Germinal center (tissue), 1 donor: ENCODE data around the gene C1orf232.

Experiments
- DNase-seq: peaks from one replicate; pipeline ENCODE4 v3.0.0; 2012; ENCODE audit warnings: mixed read lengths, low spot score

C1orf232 gene

DNA sequence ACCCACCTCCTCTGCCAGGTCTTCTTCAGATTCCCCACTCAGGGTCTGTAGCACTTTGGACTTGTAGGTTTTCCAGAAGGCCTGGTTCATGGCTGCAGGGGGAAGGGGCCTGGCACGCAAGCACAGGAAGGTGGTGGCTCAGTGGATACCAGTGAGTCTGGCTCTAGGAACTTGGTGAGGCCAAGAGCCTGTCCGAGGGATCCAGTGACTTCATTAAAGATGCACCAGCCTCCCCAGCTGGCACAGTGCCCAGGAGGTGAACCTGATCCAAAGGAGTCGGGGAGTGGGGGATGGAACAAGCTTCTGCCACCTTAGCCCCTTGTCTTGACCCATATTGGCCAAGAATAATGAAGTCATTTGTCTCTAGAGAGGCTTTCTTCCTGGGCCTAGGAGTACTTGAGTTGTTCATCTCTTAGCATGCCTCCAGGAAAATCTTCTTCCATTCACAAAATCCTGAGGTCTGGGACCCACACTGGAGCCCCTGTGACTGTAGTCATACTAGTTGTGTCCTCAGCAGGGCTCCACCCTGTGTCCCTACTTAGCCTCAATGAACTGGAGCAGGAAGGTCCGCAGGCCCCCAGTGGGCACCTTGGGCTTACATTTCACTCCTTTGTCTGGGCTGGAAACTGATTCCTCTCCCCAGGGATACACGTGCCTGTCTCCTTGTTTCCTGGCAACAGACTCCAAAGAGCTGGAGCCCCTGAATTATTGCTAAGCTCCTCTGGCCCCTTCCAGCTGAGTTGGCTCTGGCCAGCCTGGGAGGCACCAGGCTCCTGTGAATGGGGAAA is at the start of gene C1orf232:
TSS of gene C1orf232 (minus strand) at position 554 of the 788 bp plus-strand sequence. CDS start at position 90, 464 bp downstream.
- no peak for DNase-seq

- no peak for DNase-seq
Observed at GRCh38 chr1:26215246-26215645, 46.5 kb upstream of the C1orf232 start.

DNA sequence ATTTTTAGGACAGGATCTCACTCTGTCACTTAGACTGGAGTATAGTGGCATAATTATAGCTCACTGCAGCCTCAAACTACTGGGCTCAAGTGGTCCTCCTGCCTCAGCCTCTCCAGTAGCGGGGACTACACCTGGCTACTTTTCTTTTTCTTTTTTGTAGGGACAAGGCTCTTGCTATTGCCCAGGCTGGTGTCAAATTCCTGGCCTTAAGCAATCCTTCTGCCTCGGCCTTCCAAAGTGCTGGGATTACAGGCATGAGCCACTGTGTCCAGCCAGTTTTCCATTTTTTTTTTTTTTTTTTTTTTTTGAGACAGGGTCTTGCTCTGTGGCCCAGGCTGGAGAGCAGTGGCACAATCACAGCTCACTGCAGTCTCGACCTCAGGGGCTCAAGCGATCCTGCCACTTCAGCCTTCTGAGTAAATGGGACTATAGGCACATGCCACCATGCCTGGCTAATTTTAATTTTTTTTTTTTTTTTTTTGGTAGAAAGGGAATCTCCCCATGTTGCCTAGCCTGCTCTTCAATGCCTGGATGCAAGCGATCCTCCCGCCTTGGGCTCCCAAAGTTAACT is 44.7 kb upstream of the C1orf232 start:
- DNase-seq = no peak

GRCh38 chr1:26212726-26213125 is 44.0 kb upstream of the C1orf232 start:
- no peak for DNase-seq

DNA sequence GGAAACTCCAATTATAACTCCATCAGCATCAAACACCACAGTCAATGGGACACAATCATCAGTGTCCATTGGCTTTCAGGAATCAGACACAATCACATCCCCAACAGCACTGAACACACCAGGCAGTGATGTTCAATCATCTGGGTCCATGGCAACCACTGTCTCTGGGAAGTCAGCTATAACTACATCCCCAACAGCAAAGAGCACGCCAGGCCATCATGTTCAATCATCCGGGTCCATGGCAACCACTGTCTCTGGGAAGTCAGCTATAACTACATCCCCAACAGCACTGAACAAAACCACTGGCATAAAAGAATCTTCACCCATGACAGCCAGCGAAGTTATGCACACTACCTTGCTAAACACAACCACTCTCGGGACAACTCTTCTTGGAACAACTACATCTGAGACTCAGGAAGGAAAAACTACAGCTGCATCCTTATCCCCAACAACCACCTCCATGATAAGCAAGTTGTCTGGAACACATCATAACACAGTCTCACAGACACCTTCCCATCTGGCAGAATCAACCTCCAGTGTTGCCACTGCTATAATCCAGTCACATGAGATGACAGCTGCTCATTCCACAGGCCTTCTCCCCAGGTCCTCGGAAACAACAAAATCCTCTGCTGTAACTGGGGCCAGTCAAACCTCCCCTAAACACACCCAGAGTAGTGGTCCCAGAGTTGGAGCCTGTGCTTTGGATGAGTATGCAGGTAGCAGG is 41.5 kb upstream of the C1orf232 start:
- no peak for DNase-seq

GRCh38 chr1:26203642-26204318 is 35.0 kb upstream of the C1orf232 start:
- no peak for DNase-seq

DNA sequence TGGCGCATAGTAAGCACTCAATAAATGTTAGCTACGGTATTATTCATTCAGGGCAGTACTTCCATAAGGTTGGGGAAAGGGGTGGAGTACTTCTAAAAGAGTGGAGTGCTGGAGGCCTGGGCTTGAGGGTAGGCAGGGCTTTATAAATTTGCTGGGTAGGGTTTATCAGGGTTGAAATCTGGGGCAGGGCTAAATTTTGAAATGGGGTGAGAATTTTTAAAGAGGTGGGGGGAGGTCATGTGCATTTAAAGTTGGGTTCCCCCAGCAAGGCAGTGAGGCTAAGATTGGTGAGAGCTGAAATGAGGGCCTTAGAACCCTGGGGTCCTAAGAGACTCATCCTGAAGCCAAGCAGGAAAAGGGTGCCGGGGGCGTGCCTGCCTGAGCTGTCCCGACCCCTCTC is 31.6 kb upstream of the C1orf232 start:
- no peak for DNase-seq

DNA sequence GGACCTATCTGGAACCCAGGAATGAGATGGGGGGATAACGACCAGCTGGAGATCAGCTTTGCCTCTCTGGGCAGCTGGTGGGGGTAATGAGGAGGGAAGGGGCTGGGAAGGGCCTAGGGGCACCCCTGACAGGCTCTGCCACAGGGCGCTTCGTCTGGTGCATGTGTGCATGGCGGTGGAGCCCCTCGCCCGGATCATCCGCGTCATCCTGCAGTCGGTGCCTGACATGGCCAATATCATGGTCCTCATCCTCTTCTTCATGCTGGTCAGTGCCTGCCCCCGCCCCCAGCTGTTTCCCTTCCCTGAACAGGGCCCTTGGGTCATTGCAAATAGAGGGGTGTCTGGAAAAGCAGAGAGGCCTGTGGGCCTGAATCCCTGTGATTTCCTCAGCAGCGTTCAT is 29.1 kb upstream of the C1orf232 start:
- DNase-seq = no peak

GRCh38 chr1:26197301-26197700 is 28.5 kb upstream of the C1orf232 start:
- DNase-seq = no peak

DNA sequence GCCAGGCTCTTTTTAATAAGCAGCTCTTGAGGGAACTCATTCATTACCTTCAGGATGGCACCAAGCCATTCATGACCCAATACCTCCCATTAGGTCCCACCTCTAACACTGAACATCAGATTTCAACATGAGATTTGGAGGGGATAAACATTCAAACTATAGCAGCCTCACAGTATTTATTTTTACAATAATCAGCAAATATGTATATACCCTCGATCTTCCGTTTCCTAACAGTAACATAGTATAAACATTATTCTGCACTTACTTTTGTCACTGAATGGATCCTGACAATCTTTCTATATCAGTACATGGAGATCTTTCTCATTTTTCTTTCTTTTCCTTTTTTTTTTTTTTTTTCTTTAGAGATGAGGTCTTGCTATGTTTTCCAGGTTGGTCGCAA is 27.0 kb upstream of the C1orf232 start:
- DNase-seq = no peak

GRCh38 chr1:26191739-26192138 is 23.0 kb upstream of the C1orf232 start:
- DNase-seq = no peak

- DNase-seq = no peak
Observed at GRCh38 chr1:26190373-26190987, 21.7 kb upstream of the C1orf232 start, which contains the start of gene CATSPER4. TSS of gene CATSPER4 (plus strand) at chr1:26190602. CDS start at chr1:26190628, 26 bp downstream.

DNA sequence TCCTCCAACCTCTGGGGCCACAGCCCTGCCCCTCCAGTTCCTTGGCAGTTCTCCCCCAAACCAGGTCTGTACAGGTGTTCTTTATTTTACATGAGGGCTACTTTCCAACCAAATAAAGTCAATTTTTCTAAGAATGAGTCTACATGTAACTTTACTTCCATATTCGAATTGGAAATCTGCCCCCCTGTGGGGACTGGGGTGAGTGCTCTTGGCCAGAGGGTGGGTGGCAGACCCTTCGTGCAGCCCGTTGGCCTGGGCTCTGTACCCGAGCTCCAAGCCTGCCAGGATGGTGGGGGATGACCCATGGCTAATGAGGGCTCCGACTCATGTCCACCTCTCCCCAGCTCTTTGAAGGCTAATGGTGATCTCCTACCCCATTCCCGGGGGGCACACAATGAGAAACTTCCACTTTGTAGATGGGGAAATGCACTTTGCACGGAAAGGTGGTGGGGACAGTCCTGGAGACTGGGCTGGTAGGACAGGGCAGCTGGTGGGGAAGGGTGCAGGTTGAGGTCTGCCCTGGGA is 21.1 kb upstream of the C1orf232 start:
- no peak for DNase-seq

DNA sequence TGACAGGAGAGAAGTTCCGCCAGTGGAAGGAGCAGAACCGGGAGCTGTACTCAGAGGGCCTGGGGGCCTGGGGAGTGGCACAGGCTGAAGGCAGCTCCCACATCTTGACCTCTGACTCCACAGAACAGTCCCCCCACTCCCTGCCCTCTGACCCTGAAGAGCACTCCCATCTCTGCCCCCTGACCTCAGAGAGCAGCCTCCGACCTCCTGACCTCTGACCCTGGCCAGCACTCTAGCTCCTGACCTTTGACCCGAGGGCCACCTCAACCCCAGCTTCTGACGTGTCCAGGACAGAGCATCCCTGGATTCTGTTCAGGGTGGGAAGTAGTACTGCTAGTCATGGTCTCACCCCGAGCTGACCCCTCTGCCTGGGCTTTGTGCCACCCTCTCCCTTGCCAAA is 20.6 kb upstream of the C1orf232 start:
- no peak for DNase-seq

- no peak for DNase-seq
Observed at GRCh38 chr1:26188477-26188876, 19.7 kb upstream of the C1orf232 start.

DNA sequence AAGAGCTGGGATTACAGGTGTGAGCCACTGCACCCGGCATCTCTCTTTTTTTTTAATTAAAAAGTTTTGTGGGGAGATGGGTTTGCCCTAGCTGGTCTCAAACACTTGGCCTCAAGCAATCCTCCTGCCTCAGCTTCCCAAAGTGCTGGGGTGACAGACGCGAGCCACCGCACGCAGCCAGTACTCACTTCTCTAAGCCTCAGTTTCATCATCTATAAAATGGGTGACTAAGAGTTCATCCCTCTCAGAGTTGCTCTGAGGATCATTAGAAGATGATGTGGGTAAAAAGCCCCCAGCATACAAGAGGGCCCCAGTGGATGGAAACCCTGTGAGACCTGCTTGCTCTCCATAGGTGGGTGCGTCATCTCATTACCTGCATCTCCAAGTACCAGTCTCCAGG is 19.1 kb upstream of the C1orf232 start:
- no peak for DNase-seq

DNA sequence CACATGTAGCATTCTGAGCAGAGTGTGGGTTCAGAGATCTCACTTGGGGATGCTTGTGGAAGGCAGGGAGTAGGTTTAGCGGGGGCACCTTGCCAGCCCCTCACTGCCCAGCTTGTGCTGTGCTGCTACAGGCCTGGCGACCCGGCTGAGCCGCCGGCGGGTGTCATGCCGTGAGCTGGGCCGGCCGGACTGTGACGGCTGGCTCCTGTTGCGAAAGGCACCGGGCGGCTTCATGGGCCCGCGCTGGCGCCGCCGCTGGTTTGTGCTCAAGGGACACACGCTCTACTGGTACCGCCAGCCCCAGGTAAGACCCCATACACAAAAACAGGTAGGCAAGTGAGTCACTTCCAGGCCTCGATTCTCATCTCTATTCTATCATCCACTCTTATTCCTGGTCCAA is 16.1 kb upstream of the C1orf232 start:
- DNase-seq = no peak

DNA sequence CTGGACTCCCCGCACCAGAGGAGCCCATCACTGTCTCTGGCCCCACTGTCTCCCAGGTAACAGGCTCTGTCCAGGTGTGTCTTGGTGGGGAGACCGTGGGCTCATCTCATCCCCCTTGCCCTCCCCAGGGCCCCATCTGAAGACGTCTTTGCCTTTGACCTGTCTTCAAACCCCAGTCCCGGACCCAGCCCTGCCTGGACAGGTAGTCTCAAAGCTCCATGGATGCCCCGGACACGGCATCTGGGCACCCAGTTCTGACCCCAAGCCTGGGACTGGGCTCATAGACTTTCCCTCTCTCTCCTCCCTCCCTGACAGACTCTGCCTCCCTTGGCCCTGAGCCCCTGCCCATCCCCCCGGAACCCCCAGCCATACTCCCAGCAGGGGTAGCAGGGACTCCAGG is 15.3 kb upstream of the C1orf232 start:
- DNase-seq = no peak

GRCh38 chr1:26182383-26182696 is 13.6 kb upstream of the C1orf232 start:
- DNase-seq = no peak

DNA sequence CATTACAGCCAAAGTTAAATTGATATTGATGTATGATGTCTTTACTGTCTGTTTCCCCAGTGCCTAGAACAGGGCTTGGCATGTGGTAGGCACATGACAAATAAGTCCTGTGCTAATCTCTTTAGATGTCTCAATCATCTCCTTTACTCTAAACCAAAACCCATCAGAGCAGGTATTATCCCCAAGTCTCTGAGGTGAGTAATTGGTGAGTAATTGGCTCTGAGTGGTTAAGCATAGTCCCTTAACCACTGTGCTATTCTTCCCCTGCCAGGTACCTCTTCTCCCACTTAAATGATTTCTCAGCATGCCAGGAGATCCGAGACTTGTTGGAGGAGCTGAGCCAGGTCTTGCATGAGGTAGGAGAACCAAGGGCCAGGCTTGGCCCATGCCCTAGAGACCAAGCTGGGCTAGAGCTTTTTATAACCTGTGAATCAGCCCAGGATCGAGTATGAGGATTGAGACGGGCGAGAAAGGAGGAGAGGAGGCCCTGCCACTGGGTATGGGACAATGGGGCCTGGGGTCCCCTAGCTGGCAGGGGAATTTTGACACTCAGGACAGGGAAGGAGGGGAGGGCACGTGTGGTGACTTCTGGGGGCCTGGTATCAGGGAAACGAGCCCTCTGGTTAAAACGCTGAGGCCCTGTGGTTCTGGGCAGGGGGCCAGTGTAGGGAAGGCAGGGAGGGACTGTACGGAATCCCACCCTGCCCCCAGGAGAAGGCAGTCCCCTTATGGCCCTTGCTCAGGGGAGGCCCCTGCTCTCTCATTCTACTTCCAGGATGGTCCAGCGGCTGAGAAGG is 13.0 kb upstream of the C1orf232 start:
- no peak for DNase-seq

GRCh38 chr1:26180010-26180506 is 11.3 kb upstream of the C1orf232 start:
- no peak for DNase-seq
